Cardiac septum (tissue), 1 donor: ENCODE data around the gene MYCBPAP. TPM values are rescaled to one million over a fixed set of nuclear protein-coding genes. Genes with fewer than 3 reads are reported as not detected.

Experiments
- DNase-seq: peaks from one replicate; pipeline ENCODE4 v3.0.0-alpha.2; 2020; ENCODE audit warnings: low spot score
- intact Hi-C: fragments of 100-400 bp; cut with DNase I; formaldehyde crosslinking; loops from one replicate; pipeline ENCODE4 v1.14.0; 2022
- total RNA-seq: library from RNA; stranded (reverse); fragmentation: NEBNext Ultra II Directional; extraction: Animal tissue kit (Norgen Biotek cat#: 25700); gene quantifications from one replicate; pipeline ENCODE4 v1.2.1, GENCODE V29; 2021
- donor health status: DM: no; HTN: no; CAD: no.

The MYCBPAP gene
- total RNA-seq, 1 donor from 2014 or later, result 0.13 TPM

DNA sequence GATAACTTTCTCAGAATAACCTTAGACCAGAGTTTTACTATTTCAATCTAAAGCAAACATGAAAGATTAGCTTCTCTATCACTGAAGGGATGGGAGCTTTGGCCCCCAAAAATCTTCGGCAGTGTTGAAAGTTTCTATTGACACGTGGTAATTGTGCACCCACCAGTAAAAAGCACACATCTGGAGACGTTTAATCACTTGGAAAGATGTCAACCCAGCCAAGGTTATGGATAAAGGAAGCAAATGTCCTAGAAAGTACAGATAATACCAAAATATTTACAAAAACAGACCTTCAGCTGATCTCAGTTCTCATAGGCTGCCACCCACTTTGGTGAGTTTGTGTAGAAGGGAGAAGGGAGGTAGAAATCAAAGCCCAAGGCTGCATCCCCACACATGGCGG is 5.3 kb downstream of the MYCBPAP start:
- intact Hi-C loops, result no loop called here
- no peak for DNase-seq

DNA sequence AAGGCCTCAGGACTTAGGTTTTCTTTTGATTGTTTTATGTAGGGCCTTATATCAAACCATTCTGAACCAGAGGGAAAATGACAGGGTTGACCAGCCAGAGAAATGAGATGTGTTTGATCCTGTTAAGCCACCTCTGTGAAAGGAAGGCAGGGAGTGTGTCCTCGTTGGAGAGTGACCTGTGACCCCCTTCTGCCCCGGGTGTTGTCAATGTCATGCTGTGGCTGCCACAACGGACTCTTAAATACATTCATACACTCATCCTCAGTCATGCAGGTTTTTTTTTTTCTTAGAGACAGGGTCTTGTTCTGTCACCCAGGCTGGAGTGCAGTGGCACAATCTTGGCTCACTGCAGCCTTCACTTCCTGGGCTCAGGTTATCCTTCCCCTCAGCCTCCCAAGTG is 6.1 kb downstream of the MYCBPAP start:
- no peak for DNase-seq
- intact Hi-C loops, result no loop called here

DNA sequence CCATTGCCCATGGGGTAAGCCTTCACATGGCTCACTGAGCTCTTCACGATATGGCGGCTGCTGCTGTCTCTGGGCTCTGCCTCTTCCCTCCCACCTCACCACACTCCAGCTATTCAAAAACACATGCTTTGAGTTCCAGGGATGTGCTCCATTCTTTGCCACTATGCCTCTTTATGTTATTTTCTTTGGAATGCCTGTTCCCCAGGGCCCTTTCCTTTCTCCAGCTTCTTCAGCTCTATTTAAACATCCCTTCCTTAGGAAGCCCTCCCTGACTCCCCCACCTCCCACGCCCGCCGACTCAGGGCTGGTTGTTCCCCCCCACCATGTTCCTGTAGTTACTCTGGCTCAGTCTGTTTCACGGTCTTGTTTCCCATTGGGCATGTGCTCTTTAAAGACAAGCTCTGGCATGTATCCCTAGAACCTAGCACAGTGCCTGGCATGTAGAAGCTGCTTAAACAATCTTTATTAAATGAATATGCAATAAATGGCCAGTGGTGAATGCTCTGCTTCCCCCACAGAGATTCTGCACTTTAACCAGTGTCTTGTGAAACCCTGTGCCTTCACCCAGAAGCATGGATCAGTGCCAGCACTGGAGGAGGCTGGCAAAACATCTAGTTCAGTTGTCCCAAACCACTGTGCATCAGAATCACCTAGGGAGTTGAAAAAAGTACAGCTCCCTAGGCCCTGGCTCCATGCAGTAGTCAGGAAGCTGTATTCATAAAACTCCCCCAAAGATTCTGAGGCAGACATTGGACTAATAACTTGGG is 6.9 kb downstream of the MYCBPAP start:
- DNase-seq, result no peak
- intact Hi-C loops, result no loop called here

DNA sequence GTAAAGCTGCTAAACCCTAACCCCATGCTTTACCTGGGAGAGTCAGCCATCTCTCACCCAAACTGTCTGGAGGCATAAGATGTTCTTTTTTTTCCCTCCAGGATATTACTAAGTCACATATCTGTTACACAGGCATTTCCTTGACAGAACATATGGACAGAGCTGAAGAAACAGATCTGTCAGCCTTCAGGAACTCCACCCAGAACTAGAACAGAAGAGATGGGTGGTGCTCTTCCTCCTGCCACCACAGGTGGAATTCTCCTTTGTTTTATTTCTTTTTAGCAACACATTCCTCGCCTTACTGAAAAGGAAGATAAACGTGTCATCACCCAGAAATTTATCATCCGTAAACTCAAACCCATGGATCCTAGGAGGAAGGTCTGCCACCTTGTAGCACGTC is 8.8 kb downstream of the MYCBPAP start:
- intact Hi-C loops, result no loop called here
- DNase-seq, result no peak

DNA sequence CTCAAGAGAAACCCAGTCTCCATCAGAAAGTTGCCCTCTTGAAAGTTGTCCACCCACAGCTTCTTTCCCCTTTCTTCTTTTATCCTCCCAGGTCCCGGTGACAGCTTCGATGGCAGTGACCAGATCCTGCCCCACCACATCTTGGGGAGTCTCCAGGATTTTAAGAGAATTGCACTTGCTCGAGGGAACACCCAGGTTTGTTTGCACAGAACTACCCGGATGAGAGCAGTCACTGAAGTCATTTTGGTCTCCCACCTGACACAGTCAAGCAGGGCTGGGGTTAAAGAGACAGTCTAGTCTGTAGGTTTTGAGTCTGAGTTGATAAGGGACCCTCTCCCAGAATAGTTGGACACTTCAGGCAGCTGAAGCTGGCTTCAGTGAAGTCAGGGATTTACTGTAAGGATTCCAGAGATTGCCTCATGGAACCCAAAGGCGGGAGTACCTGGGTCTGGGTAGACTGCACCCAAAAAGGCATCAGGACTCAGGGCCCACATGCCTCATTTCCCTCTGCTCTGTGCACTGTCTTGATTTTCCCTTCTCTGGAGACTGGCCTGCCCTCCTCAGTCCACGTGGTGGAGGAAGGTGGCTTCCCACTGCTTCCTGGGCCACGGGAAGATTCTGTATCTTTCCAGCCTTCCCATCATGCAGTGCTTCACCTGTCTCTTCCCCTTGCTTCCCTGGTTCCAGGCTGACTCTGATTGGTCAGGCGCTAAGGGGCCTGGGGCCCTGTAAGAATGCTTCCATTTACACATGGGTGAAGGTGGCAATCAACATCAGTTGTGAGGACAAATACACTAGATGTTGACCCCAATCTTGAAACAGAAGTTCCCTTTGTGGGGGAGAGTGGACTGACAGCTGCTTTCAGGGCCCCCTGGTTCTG is 9.5 kb downstream of the MYCBPAP start:
- DNase-seq, result no peak
- intact Hi-C loops, result no loop called here

DNA sequence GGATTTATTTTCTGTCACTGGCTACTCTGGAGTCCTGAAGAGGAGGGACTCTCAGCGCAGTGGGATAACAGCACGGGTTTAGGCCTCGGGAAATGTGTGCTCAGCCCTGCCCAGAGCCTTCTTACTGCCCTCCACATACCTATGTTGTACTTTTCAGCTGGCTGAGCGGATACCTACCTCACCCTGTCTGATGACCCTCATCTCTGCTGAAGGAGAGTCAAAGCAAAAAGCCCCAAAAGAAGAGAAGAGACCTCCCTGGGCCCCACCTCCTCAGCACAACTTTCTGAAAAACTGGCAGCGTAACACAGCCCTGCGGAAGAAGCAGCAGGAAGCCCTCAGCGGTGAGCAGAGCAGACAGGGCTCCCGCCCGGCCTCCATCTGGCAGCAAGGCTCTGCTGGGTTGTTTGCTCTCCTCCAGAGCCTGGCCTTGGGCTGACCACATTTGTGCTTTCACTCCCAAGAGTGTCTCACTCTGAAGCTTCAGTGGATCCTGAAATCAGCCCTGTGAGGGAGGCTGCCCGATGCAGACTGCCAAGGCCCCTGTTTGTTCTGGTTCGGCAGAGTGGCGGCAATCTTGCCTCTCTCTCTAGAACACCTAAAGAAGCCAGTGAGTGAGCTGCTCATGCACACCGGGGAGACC is 10.3 kb downstream of the MYCBPAP start:
- intact Hi-C loops, result no loop called here
- DNase-seq, result no peak

DNA sequence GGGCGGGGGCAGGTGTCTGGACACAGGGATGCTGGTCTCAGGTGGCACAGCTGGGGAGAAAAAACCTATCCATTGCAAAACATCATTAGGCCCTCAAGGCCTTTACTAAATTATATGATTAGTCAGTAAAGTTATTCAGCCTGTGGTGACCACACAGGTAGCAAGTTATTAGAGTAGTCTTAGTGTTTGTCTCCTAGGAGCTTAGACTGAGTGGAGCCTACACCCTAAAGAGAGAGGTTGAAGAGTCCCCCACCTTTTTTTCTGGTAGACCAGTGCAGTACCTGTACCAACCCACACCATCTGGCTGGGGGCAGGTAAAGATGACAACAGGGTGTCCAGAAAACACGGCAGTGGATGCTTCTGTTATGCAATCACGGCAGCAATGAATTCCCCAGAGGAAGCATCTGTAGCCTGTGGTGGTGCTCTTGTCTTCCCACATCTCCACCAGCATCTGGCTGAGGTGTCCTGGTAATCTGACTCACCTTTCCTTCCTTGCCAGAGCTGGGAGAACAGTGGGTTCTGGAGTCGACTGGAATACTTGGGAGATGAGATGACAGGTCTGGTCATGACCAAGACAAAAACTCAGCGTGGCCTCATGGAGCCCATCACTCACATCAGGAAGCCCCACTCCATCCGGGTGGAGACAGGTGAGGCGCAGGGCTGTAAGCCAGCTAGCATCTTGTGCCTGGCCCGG is 11.0 kb downstream of the MYCBPAP start:
- DNase-seq, result no peak
- intact Hi-C loops, result no loop called here

DNA sequence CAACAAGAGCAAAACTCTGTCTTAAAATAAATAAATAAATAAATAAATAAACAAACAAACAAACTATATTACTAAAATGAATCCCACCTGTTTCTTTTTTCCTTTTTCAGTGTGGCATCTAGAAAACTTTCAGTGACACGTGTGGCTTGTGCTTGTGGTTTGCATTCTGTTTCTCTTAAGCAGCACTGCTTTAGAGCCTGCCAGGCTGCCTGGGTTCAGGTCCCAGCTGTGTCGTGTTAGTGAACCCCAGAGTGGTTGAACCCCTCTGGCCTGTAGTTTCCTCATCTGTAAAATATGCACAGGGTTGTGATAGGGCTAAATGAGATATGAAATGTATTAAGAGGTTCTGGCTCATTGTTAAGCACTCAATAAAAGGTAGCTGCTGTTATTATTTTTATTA is 12.2 kb downstream of the MYCBPAP start:
- no peak for DNase-seq
- intact Hi-C loops, result no loop called here

DNA sequence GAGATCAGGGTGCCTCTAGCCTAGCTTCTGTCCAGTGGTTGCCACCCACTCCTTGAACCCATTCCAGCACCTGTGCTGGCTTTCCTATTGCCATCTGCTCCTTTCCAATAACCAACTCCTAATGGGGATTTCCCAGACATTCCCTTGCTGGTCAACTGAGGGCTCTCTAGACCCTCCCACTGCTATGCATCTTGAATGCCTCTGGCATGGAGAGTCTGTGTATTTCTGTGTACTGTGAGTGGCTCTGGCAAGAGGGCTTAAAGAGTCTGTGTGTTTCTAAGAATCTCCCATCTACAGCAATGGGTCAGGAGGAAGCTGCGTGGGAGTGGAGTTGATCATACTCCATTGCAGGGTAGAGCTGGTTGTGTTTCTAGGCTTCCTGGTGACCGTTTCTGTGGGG is 13.3 kb downstream of the MYCBPAP start:
- intact Hi-C loops, result no loop called here
- DNase-seq, result no peak

DNA sequence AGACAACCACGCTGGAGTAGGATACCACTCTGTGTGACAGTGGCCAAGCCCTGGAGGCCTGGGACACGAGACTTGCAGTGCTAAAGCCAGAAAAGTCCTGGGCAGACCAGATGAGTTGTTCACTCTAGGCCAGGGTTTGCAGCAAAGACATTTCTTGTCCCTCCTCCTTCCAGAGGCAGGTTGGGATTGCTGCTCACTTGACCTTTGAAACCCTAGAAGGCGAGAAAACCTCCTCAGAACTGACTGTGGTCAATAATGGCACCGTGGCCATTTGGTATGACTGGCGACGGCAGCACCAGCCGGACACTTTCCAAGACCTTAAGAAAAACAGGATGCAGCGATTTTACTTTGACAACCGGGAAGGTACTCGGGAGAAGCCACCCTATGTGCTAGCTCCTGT is 14.5 kb downstream of the MYCBPAP start:
- no peak for DNase-seq
- intact Hi-C loops, result no loop called here

DNA sequence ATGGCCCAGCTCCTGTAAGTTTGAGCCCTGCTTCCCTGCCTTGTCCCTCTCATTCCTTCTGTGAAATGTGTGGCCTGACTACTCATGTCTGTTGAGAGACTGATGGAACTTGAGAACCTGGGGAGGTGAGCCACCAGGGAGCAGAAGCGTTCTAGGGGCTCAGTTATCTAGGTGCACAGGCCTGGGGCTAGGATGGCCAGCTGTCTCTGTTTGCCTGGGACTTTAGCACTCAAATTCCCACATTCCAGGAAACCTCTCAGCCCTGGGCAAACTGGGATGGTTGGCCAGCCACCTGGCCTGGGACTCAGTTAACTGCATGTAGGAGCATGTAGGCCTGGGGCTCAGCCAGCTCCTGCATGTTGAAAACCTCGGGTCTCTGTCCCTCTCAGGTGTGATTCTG is 15.0 kb downstream of the MYCBPAP start:
- DNase-seq, result no peak
- intact Hi-C loops, result no loop called here

DNA sequence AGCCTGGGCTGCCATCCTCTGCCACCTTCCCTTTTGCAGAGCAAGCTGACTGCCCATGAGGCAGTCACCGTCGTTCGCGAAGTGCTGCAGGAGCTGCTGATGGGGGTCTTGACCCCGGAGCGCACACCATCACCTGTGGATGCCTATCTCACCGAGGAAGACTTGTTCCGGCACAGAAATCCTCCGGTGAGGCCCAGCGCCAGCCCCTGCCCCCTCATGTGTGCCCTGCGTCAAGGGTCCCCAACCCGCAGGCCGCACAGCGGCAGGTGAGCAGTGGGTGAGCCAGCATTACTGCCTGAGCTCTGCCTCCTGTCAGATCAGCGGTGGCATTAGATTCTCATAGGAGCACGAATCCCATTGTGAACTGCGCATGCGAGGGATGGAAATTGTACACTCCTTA is 16.6 kb downstream of the MYCBPAP start:
- intact Hi-C loops, result no loop called here
- DNase-seq, result no peak

DNA sequence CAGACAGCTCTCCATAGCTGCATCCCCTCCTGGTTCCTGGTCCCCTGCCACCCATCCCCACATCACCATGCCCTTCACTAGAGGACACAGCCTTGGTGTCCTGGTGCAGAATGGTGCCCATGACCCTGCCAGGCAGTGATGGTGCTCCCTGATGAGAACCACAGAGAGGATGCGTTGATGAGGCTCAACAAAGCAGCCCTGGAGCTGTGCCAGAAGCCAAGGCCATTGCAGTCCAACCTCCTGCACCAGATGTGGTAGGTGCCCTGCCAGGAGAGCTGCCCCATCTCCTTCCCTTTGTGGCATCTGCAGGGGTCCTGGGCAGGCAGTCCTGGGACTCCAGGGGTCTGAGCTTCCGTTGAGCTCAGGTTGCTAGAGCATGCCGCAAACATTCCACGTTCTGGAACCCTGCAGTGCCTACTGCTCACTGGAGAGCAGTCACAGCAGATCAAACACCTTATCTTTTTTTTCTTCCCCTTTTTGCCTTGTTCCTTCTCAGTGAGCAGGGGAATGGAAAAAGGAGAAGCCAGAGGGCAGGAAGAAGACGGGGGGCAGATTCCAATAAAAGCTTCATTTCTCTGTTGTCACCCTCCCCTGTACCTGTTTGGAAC is 19.0 kb downstream of the MYCBPAP start:
- intact Hi-C loops, result no loop called here
- DNase-seq, result no peak

DNA sequence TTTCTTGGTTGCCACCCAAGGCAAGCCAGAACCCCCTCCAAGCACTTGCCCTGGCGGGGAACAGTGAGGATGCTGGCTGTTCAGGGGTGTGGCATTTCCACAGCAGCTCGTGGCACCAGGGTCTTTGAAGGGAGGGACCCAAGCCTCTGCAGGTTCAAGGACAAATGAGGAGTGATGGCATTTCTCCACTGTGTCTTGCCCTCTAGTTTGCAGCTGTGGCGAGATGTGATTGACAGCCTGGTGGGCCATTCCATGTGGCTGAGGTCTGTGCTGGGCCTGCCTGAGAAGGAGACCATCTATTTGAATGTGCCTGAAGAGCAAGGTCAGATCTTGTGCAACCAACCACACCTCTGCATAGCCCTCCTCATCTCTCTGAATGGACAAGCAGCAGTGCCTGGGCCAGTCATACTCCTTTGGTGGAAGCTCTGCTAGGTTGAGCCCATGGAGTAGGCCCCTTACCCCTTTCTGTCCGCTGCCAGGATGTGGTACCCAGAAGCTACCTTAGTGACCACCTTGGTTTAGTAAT is 19.8 kb downstream of the MYCBPAP start:
- intact Hi-C loops, result no loop called here
- no peak for DNase-seq

DNA sequence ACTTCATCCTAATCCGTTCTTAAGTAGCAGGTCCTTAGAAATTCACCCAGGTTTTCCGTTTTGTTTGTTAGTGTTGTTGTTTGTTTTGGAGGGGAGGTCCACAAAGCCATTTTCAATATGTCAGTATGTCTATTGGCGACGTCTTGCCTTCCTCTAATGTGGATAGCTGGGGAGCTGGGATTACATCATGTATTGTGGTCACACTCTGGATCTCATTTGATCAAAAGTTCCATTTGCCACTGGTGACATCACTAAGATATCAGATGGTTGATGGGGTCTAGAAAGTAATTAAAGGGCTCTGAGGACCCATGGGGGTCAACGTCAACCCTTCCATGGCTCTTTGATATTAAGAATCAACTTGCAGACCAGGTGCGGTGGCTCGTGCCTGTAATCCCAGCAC is 21.6 kb downstream of the MYCBPAP start:
- intact Hi-C loops, result no loop called here
- DNase-seq, result no peak

DNA sequence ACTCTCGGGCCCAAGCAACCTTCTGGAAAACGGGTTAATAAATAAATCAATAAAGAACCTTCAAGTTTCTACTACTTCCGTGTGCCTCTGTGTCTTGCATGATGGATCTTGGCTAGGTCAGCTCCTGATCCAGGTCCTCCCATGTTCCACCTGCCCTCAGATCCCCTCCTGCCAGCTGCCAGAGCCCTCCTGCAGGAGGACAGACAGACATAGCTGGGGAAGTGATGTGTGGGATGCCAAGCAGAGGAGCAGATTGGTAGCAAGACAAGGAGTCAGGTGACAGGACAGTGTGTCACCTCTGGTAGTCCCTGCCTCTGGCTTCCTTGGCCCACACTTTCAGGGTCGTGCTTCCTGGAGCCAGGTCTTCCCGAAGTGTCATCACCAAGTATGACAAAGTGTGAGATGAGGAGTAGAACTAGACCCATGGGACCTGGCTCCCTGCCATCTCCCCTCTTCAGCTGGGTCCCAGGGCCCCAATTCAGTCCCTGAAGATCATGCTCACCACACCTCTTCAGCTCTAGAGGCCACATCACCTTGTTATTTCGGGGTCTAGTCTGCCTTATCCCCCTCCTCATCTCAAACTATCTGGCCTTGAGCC is 23.3 kb downstream of the MYCBPAP start:
- intact Hi-C loops, result no loop called here
- no peak for DNase-seq

DNA sequence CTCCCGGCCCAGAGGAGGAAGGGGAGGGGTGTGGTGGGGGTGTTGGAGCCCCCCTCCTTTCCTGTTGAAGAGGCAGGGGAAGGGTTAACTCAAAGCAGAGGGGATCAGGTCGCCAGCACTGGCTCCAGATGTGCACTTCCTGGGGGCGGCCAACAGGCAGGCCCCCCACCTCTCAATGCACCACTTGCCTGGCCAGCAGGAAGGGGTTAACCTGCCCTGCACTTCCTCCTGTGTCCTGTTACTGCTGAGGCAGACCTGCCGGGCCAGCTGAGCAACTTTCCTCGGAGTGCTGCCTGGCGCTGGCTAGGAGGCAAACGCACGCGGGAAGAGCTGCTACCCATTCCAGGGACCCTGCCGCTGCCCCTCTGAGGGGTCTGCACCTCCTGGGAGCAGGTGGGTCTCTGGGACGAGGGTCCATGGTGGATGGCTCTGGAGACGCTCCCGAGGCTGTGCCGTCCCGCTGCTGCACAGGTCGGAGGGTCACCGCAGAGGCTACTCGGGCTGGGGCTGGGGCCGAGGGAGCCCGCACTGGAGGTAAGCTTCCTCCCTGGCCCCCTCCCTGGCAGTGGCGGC is 24.3 kb downstream of the MYCBPAP start, which contains the start of gene EPN3:
Gene EPN3 (plus strand): TSS at position 284 of the 573 bp plus-strand sequence. CDS start 3,822 bp downstream, outside the sequence.
- DNase-seq, result no peak
- intact Hi-C loops, result no loop called here

DNA sequence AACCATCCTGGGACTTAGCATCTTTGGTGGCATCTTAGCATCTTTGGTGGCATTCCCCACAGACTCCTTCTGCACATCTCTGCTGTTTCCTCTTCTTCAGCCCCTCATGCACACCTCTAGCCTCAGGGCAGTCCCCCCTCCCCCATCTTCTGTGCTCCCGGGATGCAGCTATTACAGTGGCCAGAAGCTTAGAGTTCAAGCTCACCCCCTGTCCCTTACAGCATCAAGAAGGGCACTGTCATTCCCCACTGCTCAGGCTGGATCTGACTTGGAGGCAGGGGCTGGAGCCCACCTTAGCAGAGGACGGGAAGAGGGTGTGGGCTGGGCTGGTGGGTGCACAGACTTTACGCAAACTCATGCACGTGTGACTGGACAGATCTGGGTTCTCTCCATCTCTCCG is 24.9 kb downstream of the MYCBPAP start:
- DNase-seq, result no peak
- intact Hi-C loops, result no loop called here
